HG03139 (cell line): ENCODE results near the gene SRMS.
"Not testable (repeated sequence)": the region's sequence is repeated elsewhere in the genome, so short reads cannot be mapped to it uniquely, and the experiment has no call there.

Source experiments
- ATAC-seq: cut with Tn5 transposase; IDR thresholded peaks from one replicate; pipeline ENCODE4 v1.9.1; 2021; ENCODE audit not compliant: unreplicated experiment

The SRMS gene

GRCh38 chr20:63525185-63525584 is 22.4 kb downstream of the SRMS start:
- no peak for ATAC-seq

DNA sequence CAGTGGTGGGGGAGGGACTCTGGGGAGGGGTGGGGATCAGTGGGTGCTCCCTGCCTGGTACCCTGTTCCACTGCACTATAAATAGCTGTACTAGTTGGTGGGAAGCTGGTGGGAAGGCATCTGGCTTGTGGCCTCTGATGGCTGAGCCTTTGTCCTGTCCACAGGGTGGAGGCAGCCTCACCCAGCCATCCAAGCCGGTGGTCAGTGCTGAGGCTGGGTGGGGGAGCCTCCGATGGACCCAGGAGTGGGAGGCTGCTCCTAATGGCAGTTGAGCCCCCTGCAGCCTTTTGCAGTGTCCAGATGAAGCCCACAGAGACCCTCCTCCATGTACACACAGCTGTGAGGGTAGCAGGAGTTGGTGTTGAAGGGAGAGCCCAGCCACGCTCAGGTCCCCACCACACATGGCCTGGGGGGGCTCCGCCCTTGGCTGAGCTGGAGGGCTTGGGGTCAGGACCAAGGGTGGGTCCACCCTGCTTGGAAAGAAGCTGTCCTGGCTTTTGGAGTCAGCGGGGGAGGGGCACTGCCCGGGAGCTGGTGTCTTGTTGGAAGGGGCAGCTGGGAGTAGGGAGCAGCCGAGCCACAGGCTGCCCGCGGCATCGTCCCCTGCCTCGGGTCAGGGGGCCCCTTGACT is 24.5 kb downstream of the SRMS start:
- ATAC-seq = no peak

GRCh38 chr20:63522091-63522868 is 25.3 kb downstream of the SRMS start:
- ATAC-seq = no peak

DNA sequence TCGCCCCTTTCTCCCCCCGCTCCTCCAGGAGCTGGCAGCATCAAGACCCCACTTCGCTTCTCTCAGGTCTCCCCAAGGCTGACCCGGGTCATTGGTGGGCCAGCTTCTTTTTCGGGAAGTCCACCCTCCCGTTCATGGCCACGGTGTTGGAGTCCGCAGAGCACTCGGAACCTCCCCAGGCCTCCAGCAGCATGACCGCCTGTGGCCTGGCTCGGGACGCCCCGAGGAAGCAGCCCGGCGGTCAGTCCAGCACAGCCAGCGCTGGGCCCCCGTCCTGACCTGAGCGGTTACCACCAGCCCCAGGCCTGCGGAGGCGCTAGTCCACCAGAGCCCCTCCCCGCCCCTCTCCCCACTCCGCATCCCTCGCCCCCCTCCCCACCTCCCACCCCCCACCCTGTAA is 25.9 kb downstream of the SRMS start:
- ATAC-seq = no peak

- ATAC-seq = peak; percentile 38
These were observed 26.5 kb downstream of the SRMS start for GRCh38 chr20:63520934-63521601.

DNA sequence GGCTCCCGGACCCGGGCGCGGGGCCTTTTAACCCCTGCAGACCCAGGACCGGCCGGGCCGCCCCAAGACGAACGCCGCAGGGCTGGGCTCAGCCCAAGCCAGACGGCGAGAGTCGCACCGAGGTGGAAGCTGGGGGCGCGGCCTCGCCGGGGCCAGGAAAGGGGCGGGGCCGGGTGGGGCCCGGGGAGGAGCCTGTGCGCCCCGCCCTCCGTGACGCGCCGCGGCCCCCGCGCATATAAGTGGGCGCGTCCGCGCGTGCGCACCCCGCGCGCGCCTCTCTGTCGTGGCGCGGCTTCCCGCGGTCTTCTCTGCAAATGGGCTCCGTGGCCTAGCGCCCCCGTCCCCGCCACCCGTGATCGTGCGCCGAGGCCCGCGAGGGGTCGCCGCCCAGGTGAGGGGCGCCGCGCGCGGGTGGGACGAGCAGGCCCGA is 27.0 kb downstream of the SRMS start, which contains the start of gene PPDPF:
Gene PPDPF, plus strand, starts transcription at position 262 of the 430 bp plus-strand sequence. CDS start 544 bp downstream, outside the sequence.
- peak; percentile 50 for ATAC-seq

GRCh38 chr20:63519668-63520503 is 27.7 kb downstream of the SRMS start:
- peak; percentile 31 for ATAC-seq

- no peak for ATAC-seq
These were observed 28.4 kb downstream of the SRMS start for GRCh38 chr20:63518946-63519667.

DNA sequence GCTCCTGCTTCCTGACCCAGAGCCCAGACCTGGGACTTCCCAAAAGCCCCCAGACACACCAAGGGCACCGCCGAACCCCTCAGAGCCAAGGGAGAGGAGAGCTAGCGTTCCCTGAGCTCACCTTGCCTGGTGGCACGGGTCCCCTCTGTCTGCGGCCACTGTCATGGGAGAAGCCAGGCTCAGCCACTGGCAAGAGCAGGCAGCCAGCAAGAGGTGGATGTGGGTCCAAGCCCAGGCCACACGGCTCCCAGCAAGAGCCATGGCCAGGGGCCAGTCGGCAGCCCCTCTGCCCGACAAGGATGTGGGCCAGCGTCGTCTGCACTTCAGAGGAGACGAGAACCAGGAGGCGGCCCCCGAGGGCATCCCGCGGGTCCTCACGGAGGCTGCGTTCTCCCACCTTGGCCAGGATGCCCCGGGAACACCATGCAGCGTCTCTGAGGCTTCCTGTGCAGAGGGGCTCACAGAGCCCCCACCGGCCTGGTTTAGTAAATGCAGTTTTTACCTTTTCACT is 29.1 kb downstream of the SRMS start:
- no peak for ATAC-seq

DNA sequence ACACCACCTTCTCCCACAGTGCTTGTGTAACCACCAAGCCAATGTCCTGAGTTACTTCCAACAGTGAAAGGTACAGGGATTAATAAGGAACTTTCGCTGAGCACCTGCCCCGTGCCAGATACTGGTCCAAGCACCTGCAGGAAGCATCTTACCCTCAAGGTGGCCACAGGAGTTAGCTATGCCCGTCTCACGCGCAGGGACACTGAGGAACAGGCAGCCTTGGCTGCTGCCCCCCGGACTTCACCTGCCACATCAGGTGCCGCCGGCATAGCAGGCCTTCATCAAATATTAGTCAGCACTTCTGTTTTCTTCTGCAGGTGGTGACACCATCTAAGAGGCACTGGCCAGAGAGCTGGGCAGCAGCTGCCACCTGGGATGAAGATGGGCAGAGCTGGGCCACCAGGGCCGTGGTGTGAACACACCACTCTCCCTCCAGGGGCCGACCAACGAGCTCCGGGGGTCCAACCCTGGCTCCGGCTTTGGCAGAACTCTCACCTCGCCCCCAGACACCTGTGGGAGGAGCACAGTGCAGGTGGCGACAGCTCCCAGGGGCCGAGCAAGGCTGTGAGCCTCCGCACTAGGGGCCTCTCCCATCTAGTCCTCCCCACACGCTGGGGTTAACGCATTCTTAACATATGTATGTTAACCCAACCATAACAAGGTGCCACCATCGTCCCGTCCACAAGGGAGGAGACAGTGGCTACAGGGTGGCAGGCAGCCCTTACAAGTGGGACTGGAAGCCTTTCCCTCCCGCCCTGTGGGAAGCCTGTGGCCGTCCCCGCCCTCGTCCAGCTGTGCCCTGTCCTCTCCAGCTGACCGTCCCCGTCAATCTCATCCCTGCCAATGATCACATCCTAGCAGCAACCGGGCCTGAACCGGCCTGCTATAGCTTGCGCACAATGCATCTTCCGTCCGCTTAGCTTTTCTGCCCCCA is 29.9 kb downstream of the SRMS start:
- ATAC-seq = no peak

GRCh38 chr20:63514520-63514919 is 33.0 kb downstream of the SRMS start:
- not testable (repeated sequence) for ATAC-seq

DNA sequence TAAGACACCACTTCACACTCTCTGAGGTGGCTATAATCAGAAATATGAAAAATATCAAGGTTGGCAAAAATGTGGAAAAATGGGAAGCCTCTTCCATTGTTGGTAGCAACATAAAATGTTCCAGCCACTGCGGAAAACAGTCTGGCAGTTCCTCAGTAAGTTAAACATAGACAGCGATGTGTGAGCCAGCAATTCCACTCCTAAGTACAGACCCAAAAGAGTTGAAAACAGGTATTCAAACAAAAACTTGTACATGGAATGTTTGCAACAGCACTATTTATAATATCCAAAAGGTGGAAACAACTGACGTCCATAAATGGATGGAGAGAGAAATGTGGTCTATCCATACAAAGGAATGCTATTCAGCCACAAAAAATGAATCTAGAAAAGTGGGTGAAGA is 34.3 kb downstream of the SRMS start:
- ATAC-seq = no peak

- ATAC-seq = no peak
These were observed 38.4 kb downstream of the SRMS start for GRCh38 chr20:63509088-63509564.

DNA sequence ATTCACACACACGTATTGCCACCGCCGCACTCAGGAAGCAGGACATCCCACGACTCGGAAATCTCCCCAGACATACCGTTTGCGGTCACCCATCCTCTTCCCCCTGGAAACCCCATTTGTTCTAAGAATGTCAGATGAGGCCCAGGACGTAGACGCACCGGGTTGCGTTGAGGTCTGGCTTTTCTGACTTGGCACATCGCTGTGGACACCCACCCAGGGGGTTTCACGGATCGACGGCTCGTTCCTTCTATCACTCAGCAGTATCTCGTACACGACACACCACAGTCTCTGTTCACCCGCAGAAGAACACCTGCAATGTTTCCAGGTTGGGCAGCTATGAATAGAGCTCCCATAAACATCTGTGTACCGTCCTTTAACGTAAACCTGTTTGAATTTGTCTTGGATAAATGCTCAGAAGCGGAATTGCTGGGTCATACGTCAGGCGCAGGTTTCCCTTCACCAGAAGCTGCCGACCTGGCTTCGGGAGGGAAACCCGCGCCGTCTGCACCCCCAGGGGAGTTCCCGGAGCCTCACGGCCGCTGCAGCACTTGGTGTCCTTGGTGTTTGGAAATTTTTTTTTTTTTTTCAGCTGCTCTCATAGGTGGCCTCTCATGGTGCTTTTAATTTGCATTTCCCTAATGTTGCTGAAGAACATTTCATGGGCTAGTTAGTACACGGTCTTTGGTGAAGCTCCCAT is 39.3 kb downstream of the SRMS start:
- ATAC-seq = no peak

DNA sequence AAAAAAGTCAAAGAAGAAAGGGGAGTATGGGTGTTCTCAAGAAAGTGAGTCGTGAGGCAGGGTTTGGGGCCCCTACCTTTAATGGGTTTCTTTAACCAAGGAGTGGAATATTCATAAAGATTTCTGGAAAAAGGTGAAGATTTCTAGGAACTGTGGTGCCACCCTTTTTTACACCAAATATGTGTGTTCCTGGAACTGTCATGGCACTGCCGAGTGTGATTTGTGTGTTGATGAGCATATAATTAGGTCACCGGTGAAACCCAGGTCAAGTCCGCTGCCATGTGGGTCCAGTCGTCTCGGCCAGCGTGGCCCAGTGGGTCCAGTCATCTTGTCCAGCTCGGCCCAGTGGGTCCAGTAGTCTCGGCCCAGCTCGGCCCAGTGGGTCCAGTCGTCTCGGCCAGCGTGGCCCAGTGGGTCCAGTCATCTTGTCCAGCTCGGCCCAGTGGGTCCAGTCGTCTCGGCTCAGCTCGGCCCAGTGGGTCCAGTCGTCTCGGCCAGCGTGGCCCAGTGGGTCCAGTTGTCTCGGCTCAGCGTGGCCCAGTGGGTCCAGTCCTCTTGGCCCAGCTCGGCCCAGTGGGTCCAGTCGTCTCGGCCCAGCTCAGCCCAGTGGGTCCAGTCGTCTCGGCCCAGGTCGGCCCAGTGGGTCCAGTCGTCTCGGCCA is 40.3 kb downstream of the SRMS start:
- no peak for ATAC-seq

GRCh38 chr20:63505723-63506122 is 41.8 kb downstream of the SRMS start:
- no peak for ATAC-seq

GRCh38 chr20:63505281-63505680 is 42.3 kb downstream of the SRMS start:
- ATAC-seq = no peak

GRCh38 chr20:63504642-63505041 is 42.9 kb downstream of the SRMS start:
- ATAC-seq = no peak
